Vagina (tissue), 2 donors: ENCODE measurements around the gene CD5L. TPM values are rescaled to one million over a fixed set of nuclear protein-coding genes. Genes with fewer than 3 reads are reported as not detected.

Experiments used
- DNase-seq, 2 donors: peaks; one replicate each; pipeline ENCODE4 v3.0.0-alpha.2; 2017; ENCODE audit errors: extremely low spot score in 2 of 2
- H3K27ac ChIP-seq: fragments of 200-600 bp; sonication (generic); one replicate; pipeline ENCODE4 v1.5.1; 2019
- H3K27me3 ChIP-seq: fragments of 200-600 bp; sonication (generic); one replicate; pipeline ENCODE4 v1.5.1; 2019
- H3K36me3 ChIP-seq, 2 donors: fragments of 200-600 bp; sonication (generic); one replicate each; pipeline ENCODE4 v1.5.1; 2017 to 2019
- H3K4me1 ChIP-seq: fragments of 200-600 bp; sonication (generic); one replicate; pipeline ENCODE4 v1.5.1; 2019
- H3K4me3 ChIP-seq, 2 donors: fragments of 200-600 bp; sonication (generic); 1 replicate in 1 of 2; 2 replicates in 1 of 2; pipeline ENCODE4 v1.5.1; 2016 to 2019
- H3K9me3 ChIP-seq: fragments of 200-600 bp; sonication (generic); one replicate; pipeline ENCODE4 v1.5.1; 2019
- CTCF ChIP-seq, 3 experiments: fragments of 450-650 bp in 2 of 3; fragments of 200-600 bp in 1 of 3; sonication (generic) in 1 of 3; IDR thresholded peaks; one replicate each; pipeline ENCODE4 v1.5.1; 2017 to 2019; ENCODE audit warnings: antibody characterized with exemption in 3 of 3, mild to moderate bottlenecking in 2 of 3, moderate library complexity in 2 of 3
- POLR2A ChIP-seq, 2 donors: fragments of 450-650 bp; IDR thresholded peaks; one replicate each; pipeline ENCODE4 v1.6.1; 2017; ENCODE audit warnings: antibody characterized with exemption in 2 of 2, mild to moderate bottlenecking in 2 of 2, moderate library complexity in 2 of 2
- POLR2AphosphoS5 ChIP-seq, 2 donors: sonication (generic); formaldehyde crosslinking; IDR thresholded peaks; one replicate each; pipeline ENCODE4 v1.9.0; 2017; ENCODE audit warnings: antibody characterized with exemption in 2 of 2, mild to moderate bottlenecking in 2 of 2, low read depth in 1 of 2; ENCODE audit not compliant: insufficient read depth in 1 of 2
- intact Hi-C: fragments of 100-400 bp; cut with DNase I; formaldehyde crosslinking; loops from one replicate; pipeline ENCODE4 v1.15.1; 2023
- small RNA-seq: library from RNA; depleted of rRNA; stranded (forward); fragments of <200 nt; gene quantifications from one replicate; pipeline ENCODE3, GENCODE V24; 2016
- total RNA-seq: library from RNA; depleted of rRNA; stranded (reverse); fragments of >200 nt; gene quantifications from one replicate; pipeline ENCODE4 v1.2.3, GENCODE V29; 2016

Gene CD5L
- total RNA-seq, 1 donor from 2014 or later = not detected

GRCh38 chr1:157781048-157781447 lies 60.6 kb downstream of the CD5L start:
- TF ChIP-seq POLR2AphosphoS5 (IDR thresholded peaks at IDR 0.05; ENCODE audit: insufficient read depth in 1 of 2, low read depth in 1 of 2) (no peak), POLR2A (IDR thresholded peaks at IDR 0.05) (no peak), CTCF (IDR thresholded peaks at IDR 0.05) (no peak)
- no peak overlapping the region for H3K4me3 ChIP-seq
- H3K4me1 ChIP-seq = no peaks in the 10 kb centered on the region
- H3K27me3 ChIP-seq = no peaks in the 10 kb centered on the region
- no peak for DNase-seq
- H3K27ac ChIP-seq = no peak overlapping the region
- H3K9me3 ChIP-seq = no peaks in the 10 kb centered on the region
- intact Hi-C loops = no loop called here
- no peaks in the 10 kb centered on the region for H3K36me3 ChIP-seq

Small RNA genes within 50 kb of the gene (small RNA-seq; reads per million reads assigned to genes)
- gene MRPS21P2 = not detected

Other genes with a start within 250 kb of the CD5L start
- not detected for gene FCRL4, start 243.7 kb downstream of the CD5L start, total RNA-seq
- not detected for gene FCRL3, start 141.0 kb downstream of the CD5L start, total RNA-seq
- not detected for gene FCRL2, start 64.7 kb downstream of the CD5L start, total RNA-seq
- 0.49 TPM for gene FCRL1, start 21.7 kb downstream of the CD5L start, total RNA-seq
- 34.9 TPM for gene KIRREL1, start 151.8 kb upstream of the CD5L start, total RNA-seq